ENCODE results near the gene APP.

APP gene

DNA sequence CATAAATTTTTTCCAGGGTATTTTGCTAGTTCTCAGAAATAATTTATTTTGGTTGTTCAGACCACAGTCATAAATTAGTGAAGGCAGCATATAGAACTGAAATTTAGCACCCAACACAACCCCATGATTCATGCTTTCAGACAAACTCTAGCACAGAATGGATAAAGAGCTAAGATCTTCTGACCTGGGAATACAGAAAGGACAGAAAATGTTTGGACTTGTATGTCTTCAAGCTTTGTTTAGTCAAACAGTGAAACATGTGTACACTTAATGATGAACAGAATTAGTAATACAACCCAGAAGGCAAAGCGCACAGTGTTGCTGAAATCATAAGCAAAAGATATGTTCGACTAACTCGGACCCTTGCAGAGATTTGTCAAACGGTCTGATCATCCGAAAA is 205.6 kb downstream of the APP start:
- Histone ChIP-seq H3F3A (ENCODE audit: insufficient read depth) (peaks cover 9% of the 10 kb centered on the region; the same call in 1 of the 2 replicates), H3K36me3 (ENCODE audit: low read length) (no peaks in the 10 kb centered on the region), H2AFZ (ENCODE audit: low read depth, low read length, severe bottlenecking) (no peak overlapping the region), H3K4me3 (ENCODE audit: insufficient read depth, low read length, poor library complexity, severe bottlenecking) (no peak overlapping the region), H3K27me3 (ENCODE audit: low read length) (no peaks in the 10 kb centered on the region), H4K20me1 (ENCODE audit: low read depth, low read length) (no peaks in the 10 kb centered on the region), H3K79me2 (ENCODE audit: insufficient read depth, low read length) (no peaks in the 10 kb centered on the region), H3K4me2 (ENCODE audit: low read depth, low read length, poor library complexity, severe bottlenecking) (no peak overlapping the region), H3K9ac (ENCODE audit: low read length) (no peak overlapping the region), H3K9me3 (ENCODE audit: insufficient read depth, low read length) (no peaks in the 10 kb centered on the region), H3K27ac (ENCODE audit: low read depth, low read length) (no peak overlapping the region), H3K9me2 (replicated peaks; ENCODE audit: insufficient read depth, low read length) (no peaks in the 10 kb centered on the region)
- TF ChIP-seq, protein P1, sequence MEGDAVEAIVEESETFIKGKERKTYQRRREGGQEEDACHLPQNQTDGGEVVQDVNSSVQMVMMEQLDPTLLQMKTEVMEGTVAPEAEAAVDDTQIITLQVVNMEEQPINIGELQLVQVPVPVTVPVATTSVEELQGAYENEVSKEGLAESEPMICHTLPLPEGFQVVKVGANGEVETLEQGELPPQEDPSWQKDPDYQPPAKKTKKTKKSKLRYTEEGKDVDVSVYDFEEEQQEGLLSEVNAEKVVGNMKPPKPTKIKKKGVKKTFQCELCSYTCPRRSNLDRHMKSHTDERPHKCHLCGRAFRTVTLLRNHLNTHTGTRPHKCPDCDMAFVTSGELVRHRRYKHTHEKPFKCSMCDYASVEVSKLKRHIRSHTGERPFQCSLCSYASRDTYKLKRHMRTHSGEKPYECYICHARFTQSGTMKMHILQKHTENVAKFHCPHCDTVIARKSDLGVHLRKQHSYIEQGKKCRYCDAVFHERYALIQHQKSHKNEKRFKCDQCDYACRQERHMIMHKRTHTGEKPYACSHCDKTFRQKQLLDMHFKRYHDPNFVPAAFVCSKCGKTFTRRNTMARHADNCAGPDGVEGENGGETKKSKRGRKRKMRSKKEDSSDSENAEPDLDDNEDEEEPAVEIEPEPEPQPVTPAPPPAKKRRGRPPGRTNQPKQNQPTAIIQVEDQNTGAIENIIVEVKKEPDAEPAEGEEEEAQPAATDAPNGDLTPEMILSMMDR (IDR thresholded peaks at IDR 0.05; ENCODE audit: insufficient read depth, low read length, poor library complexity, severe bottlenecking), result no peak
- no peak for TF ChIP-seq EZH2phosphoT487 (conservative IDR thresholded peaks at IDR 0.05; ENCODE audit: low read length)

DNA sequence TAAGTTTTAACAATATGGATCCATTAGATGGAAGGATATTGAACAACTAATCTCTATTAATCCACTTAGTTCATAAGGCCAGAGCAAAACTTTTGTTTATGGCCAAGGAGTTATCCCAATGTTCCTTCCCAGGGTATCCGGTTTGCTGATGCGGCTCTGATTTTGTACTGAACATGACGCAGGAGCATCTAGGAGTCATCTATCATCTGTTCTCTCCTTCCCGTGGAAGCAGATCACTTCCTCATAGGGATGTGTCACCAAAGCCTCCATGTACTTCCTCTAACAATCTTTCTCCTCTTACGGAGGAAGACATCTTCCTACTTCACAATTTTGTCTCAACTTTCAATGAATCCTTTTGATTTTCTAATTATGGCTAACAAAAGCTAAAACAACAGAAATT is 206.6 kb downstream of the APP start:
- Histone ChIP-seq H3K27me3 (ENCODE audit: low read length) (no peaks in the 10 kb centered on the region), H3K79me2 (ENCODE audit: insufficient read depth, low read length) (no peaks in the 10 kb centered on the region), H3K9ac (ENCODE audit: low read length) (no peak overlapping the region), H3K27ac (ENCODE audit: low read depth, low read length) (no peak overlapping the region), H3F3A (ENCODE audit: insufficient read depth) (peaks cover 9% of the 10 kb centered on the region; the same call in 1 of the 2 replicates), H2AFZ (ENCODE audit: low read depth, low read length, severe bottlenecking) (no peak overlapping the region), H3K36me3 (ENCODE audit: low read length) (no peaks in the 10 kb centered on the region), H3K9me3 (ENCODE audit: insufficient read depth, low read length) (no peaks in the 10 kb centered on the region), H4K20me1 (ENCODE audit: low read depth, low read length) (no peaks in the 10 kb centered on the region), H3K4me2 (ENCODE audit: low read depth, low read length, poor library complexity, severe bottlenecking) (no peak overlapping the region), H3K9me2 (replicated peaks; ENCODE audit: insufficient read depth, low read length) (no peaks in the 10 kb centered on the region), H3K4me3 (ENCODE audit: insufficient read depth, low read length, poor library complexity, severe bottlenecking) (no peak overlapping the region)
- TF ChIP-seq, protein P1 (IDR thresholded peaks at IDR 0.05; ENCODE audit: insufficient read depth, low read length, poor library complexity, severe bottlenecking), result no peak
- TF ChIP-seq EZH2phosphoT487 (conservative IDR thresholded peaks at IDR 0.05; ENCODE audit: low read length), result no peak

DNA sequence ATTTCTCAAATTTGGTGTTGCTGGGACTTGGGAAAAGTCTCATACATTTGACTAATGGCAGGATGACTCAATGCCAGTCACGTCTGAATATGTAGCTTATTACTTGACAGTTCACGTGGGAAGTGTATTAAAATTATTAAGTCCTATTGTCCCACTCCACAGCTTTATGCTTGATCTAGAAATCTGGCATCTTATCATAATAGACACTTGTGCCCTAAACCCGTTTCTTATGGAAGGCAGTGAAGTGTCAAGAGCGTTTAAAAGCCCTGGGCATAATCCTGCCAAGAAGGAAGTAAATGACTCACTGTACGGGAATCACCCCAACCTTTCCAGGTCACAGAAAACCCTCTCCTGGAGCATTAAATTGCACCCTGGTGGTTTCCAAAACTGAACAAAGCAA is 207.4 kb downstream of the APP start:
- H3K27ac ChIP-seq (ENCODE audit: low read depth, low read length), result no peak overlapping the region
- H4K20me1 ChIP-seq (ENCODE audit: low read depth, low read length), result no peaks in the 10 kb centered on the region
- H3K79me2 ChIP-seq (ENCODE audit: insufficient read depth, low read length), result no peaks in the 10 kb centered on the region
- H3K9ac ChIP-seq (ENCODE audit: low read length), result no peak overlapping the region
- no peaks in the 10 kb centered on the region for H3K9me3 ChIP-seq (ENCODE audit: insufficient read depth, low read length)
- no peak for TF ChIP-seq EZH2phosphoT487 (conservative IDR thresholded peaks at IDR 0.05; ENCODE audit: low read length)
- TF ChIP-seq, protein P1 (IDR thresholded peaks at IDR 0.05; ENCODE audit: insufficient read depth, low read length, poor library complexity, severe bottlenecking), result no peak
- no peak overlapping the region for H3K4me2 ChIP-seq (ENCODE audit: low read depth, low read length, poor library complexity, severe bottlenecking)
- H3F3A ChIP-seq (ENCODE audit: insufficient read depth), result peaks cover 9% of the 10 kb centered on the region; the same call in 1 of the 2 replicates
- H3K4me3 ChIP-seq (ENCODE audit: insufficient read depth, low read length, poor library complexity, severe bottlenecking), result no peak overlapping the region
- no peaks in the 10 kb centered on the region for H3K9me2 ChIP-seq (replicated peaks; ENCODE audit: insufficient read depth, low read length)
- H3K36me3 ChIP-seq (ENCODE audit: low read length), result no peaks in the 10 kb centered on the region
- no peaks in the 10 kb centered on the region for H3K27me3 ChIP-seq (ENCODE audit: low read length)
- H2AFZ ChIP-seq (ENCODE audit: low read depth, low read length, severe bottlenecking), result peak overlapping the region; percentile 37
